HG03045 (cell line): ENCODE measurements around the gene GBP1.
"Not testable (repeated sequence)": the region's sequence is repeated elsewhere in the genome, so short reads cannot be mapped to it uniquely, and the experiment has no call there.

Source experiments
- ATAC-seq: cut with Tn5 transposase; IDR thresholded peaks from one replicate; pipeline ENCODE4 v1.9.1; 2021; ENCODE audit warnings: mild to moderate bottlenecking, moderate library complexity; ENCODE audit not compliant: unreplicated experiment

Gene GBP1

GRCh38 chr1:89018318-89018717 lies 46.7 kb downstream of the GBP1 start:
- ATAC-seq: not testable (repeated sequence)

- ATAC-seq: no peak
Observed at GRCh38 chr1:89008511-89008910, 56.5 kb downstream of the GBP1 start.

GRCh38 chr1:89005286-89006151 lies 59.5 kb downstream of the GBP1 start:
- ATAC-seq: no peak
